GM18870 (cell line): ENCODE results near the gene FAM120C.

Source experiments
- ATAC-seq: cut with Tn5 transposase; IDR thresholded peaks from one replicate; pipeline ENCODE4 v1.9.1; 2021; ENCODE audit warnings: moderate library complexity; ENCODE audit not compliant: unreplicated experiment

Gene FAM120C

GRCh38 chrX:54182864-54183613, at the start of gene FAM120C:
Gene FAM120C (minus strand): TSS chrX:54183254. CDS start chrX:54183198, 56 bp downstream.
- peak; percentile 28 for ATAC-seq

GRCh38 chrX:54230435-54231148, 47.5 kb upstream of the FAM120C start:
- no peak for ATAC-seq

GRCh38 chrX:54223581-54223980, 40.5 kb upstream of the FAM120C start:
- ATAC-seq: no peak

GRCh38 chrX:54213603-54214002, 30.5 kb upstream of the FAM120C start:
- no peak for ATAC-seq

- no peak for ATAC-seq
These were observed 25.5 kb upstream of the FAM120C start for GRCh38 chrX:54208531-54208930.

- no peak for ATAC-seq
These were observed 15.2 kb upstream of the FAM120C start for GRCh38 chrX:54198262-54198661.

GRCh38 chrX:54194982-54195588, 12.0 kb upstream of the FAM120C start:
- ATAC-seq: no peak

- ATAC-seq: no peak
These were observed 10.2 kb upstream of the FAM120C start for GRCh38 chrX:54193085-54193821.

- ATAC-seq: no peak
These were observed 1.4 kb upstream of the FAM120C start for GRCh38 chrX:54184474-54184873.

- ATAC-seq: peak; percentile 50
These were observed 725 bp downstream of the FAM120C start for GRCh38 chrX:54182194-54182863.

- ATAC-seq: no peak
These were observed 1.7 kb downstream of the FAM120C start for GRCh38 chrX:54181202-54181953.

- no peak for ATAC-seq
These were observed 2.7 kb downstream of the FAM120C start for GRCh38 chrX:54180403-54180802.

- peak; percentile 48 for ATAC-seq
These were observed 4.7 kb downstream of the FAM120C start for GRCh38 chrX:54178100-54178940.

GRCh38 chrX:54177306-54177705, 5.7 kb downstream of the FAM120C start:
- no peak for ATAC-seq

GRCh38 chrX:54173791-54174190, 9.3 kb downstream of the FAM120C start:
- ATAC-seq: no peak

- ATAC-seq: no peak
These were observed 10.6 kb downstream of the FAM120C start for GRCh38 chrX:54172455-54172854.

GRCh38 chrX:54171527-54172250, 11.4 kb downstream of the FAM120C start:
- ATAC-seq: no peak

- ATAC-seq: no peak
These were observed 12.0 kb downstream of the FAM120C start for GRCh38 chrX:54171091-54171490.
